Choroid plexus epithelial cell (primary cell): ENCODE results near the gene GALNS.
A peak's percentile ranks its signal among the peaks of the same experiment; 100 is the strongest.
"Not testable (repeated sequence)": the region's sequence is repeated elsewhere in the genome, so short reads cannot be mapped to it uniquely, and the experiment has no call there.

Experiments used
- DNase-seq: peaks from one replicate; pipeline ENCODE4 v3.0.0-alpha.2; 2010; ENCODE audit warnings: low read depth
- H3K4me3 ChIP-seq: 2 replicates; pipeline ENCODE4 v1.5.1; 2011; ENCODE audit warnings: low read depth, mild to moderate bottlenecking, control low read depth, low read length, moderate library complexity
- TF ChIP-seq, protein P1 (sequence below): conservative IDR thresholded peaks from 2 replicates; pipeline ENCODE4 v1.5.1; 2011; ENCODE audit warnings: low read depth, mild to moderate bottlenecking, control low read depth, inconsistent platforms, low read length, moderate library complexity

The GALNS gene

DNA sequence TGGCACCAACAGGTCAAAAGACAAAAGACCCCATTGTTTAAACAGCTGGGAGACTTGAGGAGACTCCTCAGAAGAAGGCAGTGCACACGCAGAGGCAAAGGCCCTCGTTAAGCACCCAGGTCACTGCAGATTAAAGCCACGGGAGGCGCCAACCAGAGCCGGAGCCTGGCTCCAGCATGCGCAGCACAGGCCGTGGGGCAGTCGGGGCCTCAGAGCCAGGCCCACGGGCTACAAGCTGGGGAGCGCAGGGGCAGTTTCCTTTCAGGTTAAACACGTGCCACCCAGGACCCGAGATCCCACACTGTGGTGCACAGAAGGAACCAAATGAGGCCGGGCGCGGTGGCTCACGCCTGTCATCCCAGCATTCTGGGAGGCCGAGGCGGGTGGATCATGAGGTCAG, 80.9 kb downstream of the GALNS start:
- no peak overlapping the region for H3K4me3 ChIP-seq
- DNase-seq: no peak
- TF ChIP-seq, protein P1, sequence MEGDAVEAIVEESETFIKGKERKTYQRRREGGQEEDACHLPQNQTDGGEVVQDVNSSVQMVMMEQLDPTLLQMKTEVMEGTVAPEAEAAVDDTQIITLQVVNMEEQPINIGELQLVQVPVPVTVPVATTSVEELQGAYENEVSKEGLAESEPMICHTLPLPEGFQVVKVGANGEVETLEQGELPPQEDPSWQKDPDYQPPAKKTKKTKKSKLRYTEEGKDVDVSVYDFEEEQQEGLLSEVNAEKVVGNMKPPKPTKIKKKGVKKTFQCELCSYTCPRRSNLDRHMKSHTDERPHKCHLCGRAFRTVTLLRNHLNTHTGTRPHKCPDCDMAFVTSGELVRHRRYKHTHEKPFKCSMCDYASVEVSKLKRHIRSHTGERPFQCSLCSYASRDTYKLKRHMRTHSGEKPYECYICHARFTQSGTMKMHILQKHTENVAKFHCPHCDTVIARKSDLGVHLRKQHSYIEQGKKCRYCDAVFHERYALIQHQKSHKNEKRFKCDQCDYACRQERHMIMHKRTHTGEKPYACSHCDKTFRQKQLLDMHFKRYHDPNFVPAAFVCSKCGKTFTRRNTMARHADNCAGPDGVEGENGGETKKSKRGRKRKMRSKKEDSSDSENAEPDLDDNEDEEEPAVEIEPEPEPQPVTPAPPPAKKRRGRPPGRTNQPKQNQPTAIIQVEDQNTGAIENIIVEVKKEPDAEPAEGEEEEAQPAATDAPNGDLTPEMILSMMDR: no peak

DNA sequence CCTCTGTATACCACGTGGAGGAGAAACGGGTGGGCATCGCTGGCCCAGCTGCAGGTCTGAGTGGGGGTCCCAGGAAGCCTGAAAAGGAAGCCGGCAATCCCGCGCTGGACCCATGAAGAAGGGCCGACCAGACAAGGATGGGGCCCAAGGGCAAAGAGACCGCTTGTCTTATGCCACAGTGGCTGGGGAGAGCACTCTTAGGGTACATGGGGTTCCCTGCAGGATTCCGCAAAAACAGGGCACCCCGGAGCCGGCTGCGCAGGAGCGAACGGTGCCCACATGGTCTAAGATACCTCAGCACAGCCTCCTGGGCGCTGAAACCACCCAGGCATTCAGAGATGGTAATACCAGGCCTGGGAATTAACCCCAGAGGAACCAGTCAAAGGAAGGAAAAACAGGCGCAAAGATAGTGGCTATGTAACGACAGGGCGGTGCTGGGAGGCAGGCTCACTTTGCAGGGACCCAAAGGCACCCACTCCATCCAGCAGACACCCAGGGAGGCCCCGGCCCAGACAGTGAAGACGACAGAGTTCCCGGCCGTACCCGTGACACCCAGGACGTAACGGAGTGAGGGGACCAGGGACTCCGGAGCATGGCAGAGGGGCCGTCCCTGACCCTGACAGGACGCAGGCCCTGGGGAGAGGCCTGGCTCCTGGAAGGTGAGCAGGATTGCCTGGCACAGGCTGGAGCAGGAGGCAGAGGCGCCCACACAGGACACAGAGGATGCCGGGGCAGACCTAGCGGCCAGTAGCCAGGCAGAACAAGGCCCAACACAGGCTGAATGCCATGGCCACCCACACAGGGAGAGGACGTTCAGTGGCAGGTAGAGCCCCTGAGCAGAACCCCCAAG, 82.0 kb downstream of the GALNS start:
- no peak overlapping the region for H3K4me3 ChIP-seq
- DNase-seq: no peak
- TF ChIP-seq, protein P1: no peak

DNA sequence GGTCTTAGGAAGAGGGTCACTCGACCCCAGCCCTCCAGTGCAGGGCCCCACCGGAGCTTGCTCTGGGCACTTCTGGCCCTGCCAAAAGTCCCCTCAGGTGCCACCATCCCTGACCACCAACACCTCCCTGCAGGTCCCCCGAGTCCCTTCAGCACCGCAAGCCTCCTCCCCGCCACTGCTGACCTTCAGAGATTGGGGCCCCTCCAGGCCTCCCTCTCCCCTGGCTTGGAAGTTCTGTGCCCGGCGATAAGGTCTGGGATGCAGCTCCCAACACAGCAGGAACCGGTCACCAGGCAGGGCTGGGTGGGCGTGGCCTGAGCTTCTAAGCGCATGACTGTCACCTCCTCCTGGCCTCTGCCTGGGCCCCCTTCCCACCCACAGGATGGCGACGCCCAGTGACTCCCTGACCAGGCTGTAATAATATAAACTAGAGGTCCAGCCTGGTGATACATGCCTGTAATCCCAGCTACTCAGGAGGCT, 82.9 kb downstream of the GALNS start:
- H3K4me3 ChIP-seq: no peak overlapping the region
- TF ChIP-seq, protein P1: no peak
- DNase-seq: peak; percentile 43

DNA sequence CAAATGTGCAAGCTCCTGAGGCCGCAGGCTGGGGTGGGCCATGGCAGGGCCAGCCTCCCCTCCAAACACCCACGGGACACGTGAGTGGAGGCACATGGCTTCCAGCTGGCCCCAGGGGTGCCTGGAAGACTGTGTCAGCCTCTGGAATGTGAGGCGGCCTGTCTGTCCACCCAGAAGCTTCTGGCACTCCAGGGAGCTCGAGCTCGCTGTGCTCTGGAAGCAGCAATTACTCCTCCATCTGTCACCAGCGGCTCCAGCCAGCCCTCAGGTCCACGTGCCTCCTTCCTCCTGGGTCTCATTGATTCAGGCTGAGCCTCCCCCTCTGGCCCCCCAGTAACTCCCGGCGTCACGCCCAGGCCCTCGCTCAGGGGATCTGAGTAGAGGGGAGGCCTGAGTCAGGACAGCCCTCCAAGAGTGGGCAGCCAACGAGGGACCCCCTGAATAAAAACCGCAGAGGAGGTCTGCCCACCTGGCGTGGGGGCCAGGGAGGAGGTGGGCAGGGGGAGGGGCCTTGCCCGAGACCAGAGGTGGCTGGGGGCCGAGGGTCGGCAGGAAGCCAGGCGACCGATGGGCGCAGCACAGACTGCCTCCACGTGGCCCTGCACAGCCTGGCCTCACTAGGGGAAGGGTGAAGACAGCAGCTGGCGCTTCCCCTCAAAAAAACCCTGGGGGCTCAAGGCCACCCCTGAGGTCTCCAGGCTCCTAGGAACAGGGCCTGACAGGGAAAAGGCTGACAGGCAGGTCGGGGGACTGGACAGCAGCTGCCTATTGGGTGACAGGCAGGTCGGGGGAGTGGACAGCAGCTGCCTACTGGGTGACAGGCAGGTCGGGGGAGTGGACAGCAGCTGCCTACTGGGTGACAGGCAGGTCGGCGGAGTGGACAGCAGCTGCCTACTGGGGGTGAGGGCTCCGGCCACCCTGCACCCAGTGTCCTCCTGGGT, 83.6 kb downstream of the GALNS start:
- H3K4me3 ChIP-seq: no peak overlapping the region
- TF ChIP-seq, protein P1: no peak
- peak; percentile 94 for DNase-seq

DNA sequence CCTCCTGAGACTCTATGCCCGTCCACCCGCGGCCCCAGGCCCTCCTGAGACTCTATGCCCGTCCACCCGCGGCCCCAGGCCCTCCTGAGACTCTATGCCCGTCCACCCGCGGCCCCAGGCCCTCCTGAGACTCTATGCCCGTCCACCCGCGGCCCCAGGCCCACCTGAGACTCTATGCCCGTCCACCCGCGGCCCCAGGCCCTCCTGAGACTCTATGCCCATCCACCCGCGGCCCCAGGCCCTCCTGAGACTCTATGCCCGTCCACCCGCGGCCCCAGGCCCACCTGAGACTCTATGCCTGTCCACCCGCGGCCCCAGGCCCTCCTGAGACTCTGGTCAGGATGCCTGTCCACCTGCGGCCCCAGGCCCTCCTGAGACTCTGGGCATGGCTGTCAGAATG, 85.0 kb downstream of the GALNS start:
- not testable (repeated sequence) for H3K4me3 ChIP-seq, DNase-seq

DNA sequence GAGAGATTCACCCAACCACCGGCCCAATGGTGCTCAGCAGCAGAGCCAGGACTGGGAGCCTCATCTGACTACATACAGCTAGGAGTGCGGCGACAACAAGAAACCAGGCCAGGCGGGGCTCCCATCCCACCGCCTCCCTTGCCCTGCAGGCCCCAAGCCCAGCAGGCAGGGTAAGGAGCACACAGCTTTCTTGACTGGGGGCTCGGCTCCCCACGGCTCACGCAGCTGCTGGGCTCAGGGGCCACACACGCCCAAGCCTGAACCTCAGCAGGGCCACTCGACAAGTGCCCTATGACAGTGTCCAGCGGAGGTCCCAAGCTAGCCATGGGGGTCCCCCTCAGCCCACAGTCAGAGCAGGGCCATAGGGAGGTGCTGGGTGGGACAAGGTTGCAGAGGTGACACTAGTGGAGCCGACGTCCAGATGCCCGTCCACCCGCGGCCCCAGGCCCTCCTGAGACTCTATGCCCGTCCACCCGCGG, 85.4 kb downstream of the GALNS start:
- TF ChIP-seq, protein P1: no peak
- DNase-seq: no peak
- no peak overlapping the region for H3K4me3 ChIP-seq
